OCI-LY7 (cell line): ENCODE data around the gene SRSF4.

Experiments used
- EZH2phosphoT487 ChIP-seq: fragments of 200-600 bp; sonication (generic); IDR thresholded peaks from 2 replicates; pipeline ENCODE4 v1.6.1; 2018; ENCODE audit warnings: low read depth, borderline replicate concordance, mild to moderate bottlenecking, mixed run types, antibody characterized with exemption, low read length, moderate library complexity, mixed read lengths
- TF ChIP-seq, protein P1 (sequence below): fragments of 200-600 bp; sonication (generic); conservative IDR thresholded peaks from 2 replicates; pipeline ENCODE4 v1.5.1; 2014; ENCODE audit warnings: mild to moderate bottlenecking, antibody characterized with exemption, low read length, moderate library complexity, mixed read lengths

DNA sequence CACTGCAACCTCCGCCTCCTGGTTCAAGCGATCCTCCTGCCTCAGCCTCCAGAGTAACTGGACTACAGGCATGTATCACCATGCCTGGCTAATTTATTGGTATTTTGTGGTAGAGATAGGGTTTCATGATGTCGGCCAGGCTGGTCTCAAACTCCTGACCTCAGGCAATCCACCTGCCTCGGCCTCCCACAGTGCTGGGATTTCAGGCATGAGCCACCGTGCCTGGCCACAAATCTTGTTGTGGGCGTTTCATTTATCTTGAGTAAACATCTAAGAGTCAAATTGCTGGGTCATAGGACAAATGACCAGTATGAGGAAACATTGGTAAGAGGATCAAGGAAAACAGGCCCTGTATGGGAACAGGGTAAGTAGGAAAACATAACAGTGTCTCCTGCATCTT is 75.9 kb downstream of the SRSF4 start:
- TF ChIP-seq, protein P1, sequence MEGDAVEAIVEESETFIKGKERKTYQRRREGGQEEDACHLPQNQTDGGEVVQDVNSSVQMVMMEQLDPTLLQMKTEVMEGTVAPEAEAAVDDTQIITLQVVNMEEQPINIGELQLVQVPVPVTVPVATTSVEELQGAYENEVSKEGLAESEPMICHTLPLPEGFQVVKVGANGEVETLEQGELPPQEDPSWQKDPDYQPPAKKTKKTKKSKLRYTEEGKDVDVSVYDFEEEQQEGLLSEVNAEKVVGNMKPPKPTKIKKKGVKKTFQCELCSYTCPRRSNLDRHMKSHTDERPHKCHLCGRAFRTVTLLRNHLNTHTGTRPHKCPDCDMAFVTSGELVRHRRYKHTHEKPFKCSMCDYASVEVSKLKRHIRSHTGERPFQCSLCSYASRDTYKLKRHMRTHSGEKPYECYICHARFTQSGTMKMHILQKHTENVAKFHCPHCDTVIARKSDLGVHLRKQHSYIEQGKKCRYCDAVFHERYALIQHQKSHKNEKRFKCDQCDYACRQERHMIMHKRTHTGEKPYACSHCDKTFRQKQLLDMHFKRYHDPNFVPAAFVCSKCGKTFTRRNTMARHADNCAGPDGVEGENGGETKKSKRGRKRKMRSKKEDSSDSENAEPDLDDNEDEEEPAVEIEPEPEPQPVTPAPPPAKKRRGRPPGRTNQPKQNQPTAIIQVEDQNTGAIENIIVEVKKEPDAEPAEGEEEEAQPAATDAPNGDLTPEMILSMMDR, result no peak
- no peak for TF ChIP-seq EZH2phosphoT487
